Measurements from ENCODE around the gene LGI4. TPM values are rescaled to one million over a fixed set of nuclear protein-coding genes. Genes with fewer than 3 reads are reported as not detected.
A peak's percentile ranks its signal among the peaks of the same experiment; 100 is the strongest.

Gene LGI4
- total RNA-seq (2014; rRNA removed; shearing (Covaris generic)) = not detected in 2 replicates

DNA sequence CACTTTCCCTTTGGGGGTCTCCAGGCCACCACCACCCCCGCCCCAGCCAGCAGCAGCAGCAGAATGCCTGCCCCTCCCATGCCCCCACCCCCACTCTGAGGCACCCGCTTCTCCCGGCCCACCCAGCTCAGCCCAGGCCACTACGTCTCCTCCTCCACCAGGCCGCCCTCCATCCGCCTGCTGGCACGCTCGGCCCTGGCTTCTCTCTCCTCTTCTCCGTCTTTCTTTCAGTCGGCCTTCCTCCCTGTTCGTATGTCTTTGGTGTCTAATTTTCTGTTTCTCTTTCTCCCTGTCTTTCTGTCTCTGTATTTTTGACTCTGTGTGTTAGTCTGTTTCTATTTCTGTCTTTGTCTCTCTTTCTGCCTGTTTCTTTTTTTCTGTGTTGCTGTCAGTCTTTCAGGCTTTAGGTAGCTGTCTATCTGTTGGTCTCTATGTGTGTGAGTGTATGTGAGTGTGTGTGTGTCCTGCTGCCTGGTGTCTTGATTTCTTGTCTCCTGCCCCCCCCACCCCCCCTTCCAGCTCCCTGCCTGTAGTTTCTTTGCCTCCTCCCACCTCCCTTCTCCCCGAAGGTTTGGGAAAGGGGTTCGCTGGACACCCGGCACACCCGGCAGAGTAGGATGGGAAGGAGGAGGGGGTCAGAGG is at the start of gene LGI4:
Gene LGI4 (minus strand): TSS at position 459 of the 642 bp plus-strand sequence. CDS start 379 bp downstream, at position 80.
- DNase-seq (ENCODE audit: low read depth) = no peak

DNA sequence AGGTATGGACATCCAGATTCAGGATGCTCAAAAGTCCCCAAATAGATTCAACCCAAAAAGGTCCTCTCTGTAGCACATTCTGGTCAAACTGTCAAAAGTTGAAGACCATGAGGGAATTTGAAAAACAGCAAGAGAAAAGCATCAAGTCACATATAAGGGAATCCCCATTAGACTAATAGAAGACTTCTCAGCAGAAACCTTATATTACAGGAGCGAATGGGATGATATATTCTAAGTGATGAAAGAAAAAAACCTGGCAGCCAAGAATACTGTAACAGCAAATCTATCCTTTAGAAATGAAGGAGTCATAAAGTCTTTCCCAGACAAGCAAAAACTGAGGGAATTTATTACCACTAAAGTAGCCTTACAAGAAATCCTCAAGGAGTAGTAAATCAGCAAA is 49.4 kb upstream of the LGI4 start:
- no peak for DNase-seq (ENCODE audit: low read depth)

DNA sequence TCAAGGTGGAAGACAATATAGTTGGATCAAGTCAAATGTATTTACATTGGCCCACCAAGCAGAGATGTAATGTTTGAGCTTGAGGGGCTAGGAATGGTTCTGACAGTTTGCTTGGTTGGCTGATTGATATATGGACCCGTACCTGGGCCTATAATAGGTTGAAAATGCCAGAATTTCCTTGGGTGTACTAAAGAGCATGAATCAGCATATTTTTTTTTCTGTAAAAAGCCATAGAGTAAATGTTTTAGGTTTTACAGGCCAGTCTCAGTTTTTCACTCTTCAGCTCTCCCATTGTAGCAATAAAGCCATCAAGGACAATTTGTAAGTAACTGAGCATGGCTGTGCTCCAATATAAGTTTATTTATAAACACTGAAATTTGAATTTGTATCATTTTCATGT is 46.5 kb upstream of the LGI4 start:
- no peak for DNase-seq (ENCODE audit: low read depth)

DNA sequence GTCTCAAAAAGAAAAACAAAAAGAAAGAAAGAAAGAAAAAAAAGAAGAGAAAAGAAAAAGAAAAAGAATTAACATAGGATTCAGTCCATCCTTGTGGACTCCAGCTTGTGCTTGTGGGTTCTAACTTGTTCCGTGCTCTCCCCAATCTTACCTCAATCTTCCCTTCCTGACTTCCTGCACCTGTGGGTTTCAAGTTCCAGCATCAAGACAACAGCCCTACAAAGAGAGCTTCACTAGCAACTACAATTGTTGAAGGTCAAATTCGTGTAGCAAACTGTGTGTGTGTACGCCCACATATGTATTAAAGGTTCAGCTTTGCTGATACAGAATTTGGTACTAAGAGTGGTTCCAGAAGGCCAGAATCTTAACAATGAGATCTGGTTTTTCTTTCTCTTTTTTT is 45.0 kb upstream of the LGI4 start:
- DNase-seq (ENCODE audit: low read depth) = no peak

DNA sequence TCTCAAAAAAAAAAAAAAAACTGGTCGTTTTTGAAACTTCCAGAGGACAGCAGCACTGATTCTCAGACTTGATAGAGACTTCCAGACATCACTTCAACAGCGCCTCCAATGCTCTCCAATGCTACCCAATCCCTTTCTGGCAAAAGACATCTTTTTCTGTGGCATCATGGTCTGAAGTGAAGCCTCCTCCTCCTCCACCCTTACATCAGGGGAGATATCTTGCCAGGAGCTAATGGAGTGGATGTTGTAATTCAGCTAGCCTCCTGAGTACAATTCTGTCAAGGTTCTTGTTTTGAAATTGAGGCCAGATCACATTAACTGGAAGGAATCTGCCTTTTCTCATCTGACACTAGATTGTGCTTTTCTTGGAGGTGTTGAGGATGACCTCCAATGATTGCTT is 43.8 kb upstream of the LGI4 start:
- no peak for DNase-seq (ENCODE audit: low read depth)

DNA sequence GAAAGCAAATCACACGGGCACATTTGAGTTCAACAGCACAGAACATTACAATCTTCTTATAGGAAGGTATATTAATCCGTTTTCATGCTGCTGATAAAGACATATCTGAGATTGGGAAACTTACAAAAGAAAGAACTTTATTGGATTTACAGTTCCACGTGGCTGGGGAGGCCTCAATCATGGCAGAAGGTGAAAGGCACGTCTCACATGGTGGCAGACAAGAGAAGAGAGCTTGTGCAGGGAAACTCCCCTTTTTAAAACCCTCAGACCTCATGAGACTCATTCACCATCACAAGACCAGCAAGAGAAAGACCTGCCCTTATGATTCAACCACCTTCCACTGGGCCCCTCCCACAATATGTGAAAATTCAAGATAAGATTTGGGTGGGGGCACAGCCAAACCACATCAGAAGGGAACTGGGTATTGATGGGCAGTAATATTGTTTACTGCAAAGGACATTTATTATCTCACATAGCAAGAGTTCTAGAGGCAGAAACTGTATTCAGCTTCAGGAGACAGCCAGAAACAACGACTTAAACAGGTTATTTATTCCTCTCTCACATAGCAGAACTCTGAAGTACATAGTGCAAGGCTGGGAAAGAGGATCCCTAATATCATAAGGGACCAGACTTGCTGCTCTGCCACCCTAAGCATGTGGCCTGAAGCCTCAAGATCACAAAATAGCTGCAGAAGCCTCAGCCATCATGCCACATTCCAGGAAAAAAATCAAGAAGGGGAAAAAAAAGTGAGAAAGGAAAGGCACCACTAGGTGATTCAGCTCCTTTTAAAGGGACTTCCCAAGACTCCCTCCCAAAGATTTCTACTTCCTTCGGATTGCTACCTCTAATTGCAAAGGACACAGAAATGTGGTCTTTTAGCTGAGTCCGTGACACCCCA is 42.8 kb upstream of the LGI4 start:
- no peak for DNase-seq (ENCODE audit: low read depth)

DNA sequence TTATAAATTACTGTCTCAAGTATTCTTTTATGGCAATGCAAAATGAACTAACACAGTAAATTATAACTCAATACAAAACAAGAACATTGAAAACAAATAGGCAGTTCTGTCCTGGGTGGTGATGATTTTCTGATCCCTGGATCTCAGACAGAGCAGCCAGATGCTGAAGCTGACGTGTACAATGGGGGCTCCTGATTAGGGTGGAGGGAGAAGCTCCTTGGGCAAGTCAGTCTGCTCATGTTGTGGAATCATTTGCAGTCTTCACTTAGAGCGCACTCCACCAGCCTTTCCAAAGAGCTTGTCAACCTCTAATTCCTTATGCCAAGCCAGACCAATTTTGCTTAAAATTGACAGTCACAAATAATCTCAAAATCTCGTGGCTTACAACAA is 41.3 kb upstream of the LGI4 start:
- no peak for DNase-seq (ENCODE audit: low read depth)

DNA sequence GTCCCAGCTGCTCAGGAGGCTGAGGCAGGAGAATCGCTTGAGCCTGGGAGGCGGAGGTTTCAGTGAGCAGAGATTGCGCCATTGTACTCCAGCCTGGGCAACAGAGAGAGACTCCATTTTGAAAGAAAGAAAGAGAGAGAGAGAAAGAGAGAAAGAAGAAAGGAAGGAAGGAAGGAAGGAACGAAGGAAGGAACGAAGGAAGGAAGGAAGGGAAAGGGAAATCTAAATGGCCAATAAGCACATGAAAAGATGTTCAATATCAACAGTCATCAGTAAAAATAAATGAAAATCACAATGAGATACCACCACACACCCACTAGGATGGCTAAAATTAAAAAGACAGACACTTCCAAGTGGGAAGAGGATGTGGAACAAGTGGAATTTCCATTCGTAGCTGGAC is 39.4 kb upstream of the LGI4 start:
- no peak for DNase-seq (ENCODE audit: low read depth)

DNA sequence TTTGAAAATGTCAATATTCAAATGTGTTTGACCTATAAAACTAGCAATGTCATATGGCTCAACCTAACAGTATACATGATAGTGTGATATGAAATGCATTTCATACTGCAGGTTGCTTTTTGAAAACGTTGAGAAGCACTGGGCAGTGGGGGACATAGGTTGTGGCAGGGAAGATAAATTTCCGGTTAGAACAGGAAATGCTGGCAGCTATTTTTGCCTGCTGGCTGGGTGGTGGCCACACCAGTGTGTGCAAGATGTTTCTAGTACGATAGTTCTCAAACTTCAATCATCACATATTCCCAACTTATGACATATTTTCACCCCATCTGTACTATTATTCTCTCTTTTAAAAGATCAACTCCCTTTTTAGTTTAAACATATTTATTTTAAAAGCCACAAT is 36.9 kb upstream of the LGI4 start:
- DNase-seq (ENCODE audit: low read depth) = no peak

DNA sequence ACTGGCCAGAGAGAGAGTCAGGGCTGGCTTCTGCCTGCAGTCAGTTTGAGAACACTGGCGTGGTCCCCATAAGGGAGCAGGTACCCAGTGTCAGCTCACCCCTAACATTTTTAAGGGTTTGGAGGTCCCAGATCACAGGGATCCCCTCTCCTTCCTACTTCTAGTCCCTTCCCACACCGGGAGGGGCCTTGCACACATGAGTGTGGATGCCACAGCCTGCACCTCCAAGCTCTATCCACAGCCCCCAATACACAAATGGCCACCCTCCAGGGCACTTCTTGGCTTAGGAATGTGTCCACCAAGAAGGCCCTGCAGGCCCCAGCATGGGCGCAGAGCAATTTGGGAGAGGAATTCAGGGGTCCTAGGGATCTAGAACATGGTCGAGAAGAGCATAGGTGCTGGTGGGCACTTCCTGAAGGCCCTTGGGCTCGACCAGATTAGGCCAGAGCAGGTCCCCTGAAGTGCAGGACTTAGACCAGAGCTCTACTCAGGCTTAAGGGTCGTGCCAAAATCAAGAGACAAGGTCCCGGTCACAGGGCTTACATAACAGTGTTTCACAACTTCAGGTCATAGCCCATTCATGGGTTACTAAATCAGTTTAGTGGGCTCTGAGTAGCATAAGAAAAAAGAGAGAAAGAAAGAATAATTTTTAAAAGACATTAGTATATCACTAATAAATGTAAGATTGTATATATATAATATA is 35.7 kb upstream of the LGI4 start:
- no peak for DNase-seq (ENCODE audit: low read depth)

DNA sequence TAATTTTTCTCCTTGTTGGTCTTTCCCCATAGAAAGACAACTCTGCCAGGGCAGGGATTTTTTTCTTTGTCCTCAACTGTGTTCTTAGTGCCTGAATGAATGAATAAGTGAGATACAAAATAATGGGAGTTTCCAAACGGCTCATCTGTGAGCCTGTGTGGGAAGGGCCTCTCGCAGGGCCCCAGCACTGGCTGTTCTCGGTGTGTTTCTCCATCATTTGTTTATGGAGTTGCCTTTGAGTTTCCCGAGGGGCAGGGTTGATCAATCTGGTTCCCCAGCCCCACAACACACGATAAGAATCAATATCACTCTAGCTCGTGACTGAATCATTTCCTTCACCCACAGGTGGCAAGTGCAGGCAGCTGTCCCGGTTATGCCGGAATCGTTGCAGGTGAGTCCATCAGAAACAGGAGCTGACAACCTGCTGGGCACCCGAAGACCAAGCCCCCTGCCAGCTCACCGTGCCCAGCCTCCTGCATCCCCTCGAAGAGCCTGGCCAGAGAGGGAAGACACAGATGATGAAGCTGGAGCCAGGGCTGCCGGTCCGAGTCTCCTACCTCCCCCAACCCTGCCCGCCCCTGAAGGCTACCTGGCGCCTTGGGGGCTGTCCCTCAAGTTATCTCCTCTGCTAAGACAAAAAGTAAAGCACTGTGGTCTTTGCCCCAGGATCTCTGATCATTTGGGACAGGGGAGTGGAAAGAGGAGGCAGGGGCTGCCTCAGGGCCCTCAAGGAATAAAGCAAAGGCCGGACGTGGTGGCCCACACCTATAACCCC is 34.5 kb upstream of the LGI4 start:
- no peak for DNase-seq (ENCODE audit: low read depth)

DNA sequence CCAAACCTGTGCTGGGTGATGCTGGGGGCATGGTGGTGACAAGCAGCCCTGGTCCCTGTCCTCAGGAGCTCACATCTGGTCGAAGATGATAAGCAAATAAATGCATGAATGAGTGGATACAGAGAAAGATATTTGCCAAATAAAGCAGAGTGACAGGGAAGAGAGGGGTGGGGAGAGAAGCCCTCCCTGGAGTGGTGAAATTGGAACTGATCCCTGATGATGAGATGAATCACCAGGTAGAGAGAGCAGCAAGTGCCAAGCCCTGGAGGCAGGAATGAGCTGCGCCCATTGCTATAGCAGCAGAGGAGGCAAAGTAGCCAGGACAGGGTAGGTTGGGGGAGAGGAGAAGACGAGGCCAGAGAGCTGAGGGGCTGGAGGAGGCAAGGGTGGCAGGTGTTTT is 33.3 kb upstream of the LGI4 start:
- DNase-seq (ENCODE audit: low read depth) = peak; percentile 82

DNA sequence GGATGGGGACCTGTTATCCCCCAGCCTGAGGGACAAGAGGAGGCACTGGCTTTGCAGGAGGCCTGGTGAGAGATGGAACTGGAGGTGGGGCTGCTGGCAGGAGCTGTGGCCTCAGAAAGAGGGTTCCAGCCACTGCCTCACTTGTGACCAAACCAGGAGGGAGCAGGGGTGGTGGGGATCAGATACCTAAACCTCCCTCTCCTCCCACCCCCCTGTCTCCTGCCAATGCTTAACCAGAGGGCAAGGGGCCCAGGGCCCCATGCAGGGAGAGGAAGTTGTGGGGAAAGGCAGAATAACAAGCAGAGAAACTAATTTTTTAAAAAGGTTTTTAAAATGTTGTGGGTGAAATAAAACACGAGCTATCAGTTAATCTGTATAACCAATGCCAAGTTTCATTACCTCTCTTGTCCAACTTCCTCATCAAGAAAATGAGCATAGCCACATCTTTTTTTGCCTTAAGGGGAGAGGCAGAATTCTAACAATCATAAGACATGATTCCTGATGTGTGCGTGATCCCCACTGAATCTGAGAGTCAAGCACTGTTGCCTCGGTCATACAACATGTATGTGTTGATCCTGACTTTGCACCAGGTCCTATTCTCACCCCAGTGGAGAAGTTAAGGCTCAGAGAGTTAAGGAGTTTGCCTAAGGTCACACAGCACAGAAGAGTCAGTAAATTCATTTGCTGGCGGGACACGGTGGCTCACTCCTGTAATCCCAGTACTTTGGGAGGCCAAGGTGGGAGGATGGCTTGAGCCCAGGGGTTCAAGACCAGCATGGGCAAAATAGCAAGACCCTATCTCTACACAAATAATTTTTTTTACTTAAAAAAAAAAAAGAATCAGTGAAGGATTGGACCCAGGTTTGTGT is 32.6 kb upstream of the LGI4 start:
- peak; percentile 44 for DNase-seq (ENCODE audit: low read depth)

DNA sequence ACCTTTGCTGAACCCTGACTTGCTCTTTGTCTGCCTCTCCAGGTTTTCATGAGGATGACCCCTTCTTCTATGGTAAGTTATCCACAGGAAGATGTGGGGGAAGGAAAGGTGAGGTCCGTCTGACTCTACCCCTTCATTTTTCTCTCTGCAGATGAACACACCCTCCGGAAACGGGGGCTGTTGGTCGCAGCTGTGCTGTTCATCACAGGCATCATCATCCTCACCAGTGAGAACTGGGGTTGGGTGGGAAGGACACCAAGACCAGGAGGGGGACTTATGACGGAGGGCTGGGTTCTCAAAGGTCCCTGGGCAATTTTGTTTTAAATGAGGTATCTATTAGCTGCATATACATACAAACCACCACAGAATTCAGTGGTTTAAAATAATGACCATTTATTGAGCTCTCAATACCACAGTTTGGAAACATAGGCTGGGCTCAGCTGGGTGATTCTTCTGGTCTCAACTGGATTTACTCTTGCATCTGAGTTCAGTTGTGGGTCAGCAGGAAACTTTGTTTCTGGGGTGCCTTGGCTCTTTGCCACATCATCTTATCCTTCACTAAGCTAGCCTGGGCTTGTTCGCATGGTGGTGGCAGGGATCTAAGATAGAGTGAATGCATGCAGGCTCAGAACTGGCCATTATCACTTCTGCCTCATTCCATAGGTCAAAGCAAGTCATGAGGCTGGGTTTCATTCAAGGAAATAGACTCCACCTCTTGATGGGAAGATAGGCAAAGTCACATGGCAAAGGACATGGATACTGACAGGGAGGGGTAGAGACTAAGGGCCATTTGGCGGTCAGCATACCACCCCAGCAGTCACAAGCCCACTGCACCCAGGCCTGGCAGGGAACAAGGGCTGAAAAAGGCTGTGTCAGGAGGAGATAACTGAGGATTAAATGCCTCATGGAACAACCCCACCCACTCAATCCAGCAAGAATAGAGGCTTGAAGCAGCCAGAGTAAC is 31.5 kb upstream of the LGI4 start:
- no peak for DNase-seq (ENCODE audit: low read depth)

DNA sequence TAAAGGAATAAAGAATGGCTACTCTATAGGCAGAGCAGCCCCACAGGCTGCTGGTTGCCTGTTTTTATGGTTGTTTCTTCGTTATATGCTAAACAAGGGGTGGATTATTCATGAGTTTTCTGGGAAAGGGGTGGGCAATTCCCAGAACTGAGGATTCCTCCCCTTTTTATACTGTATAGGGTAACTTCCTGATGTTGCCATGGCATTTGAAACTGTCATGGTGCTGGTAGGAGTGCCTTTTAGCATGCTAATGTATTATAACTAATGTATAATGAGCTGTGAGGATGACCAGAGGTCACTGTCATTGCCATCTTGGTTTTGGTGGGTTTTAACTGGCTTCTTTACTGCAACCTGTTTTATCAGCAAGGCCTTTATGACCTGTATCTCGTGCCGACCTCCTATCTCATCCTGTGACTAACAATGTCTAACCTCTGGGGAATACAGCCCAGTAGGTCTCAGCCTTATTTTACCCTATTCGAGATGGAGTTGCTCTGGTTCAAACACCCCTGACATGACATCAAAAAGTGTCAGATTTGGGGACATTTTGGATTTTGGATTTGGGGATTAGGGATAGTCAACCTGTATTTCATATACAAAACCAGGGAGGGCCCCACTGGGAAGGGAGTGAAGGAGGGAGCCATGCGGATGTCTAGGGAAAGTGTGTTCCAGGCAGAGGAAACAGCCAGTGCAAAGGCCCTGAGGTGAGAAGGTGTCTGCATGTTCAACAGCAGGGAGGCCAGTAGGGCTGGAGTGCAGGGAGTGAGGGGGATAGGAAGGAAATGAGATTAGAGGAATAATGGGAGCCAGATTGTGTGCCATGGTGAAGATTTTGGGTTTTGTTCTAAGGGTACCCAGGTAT is 30.6 kb upstream of the LGI4 start:
- no peak for DNase-seq (ENCODE audit: low read depth)

DNA sequence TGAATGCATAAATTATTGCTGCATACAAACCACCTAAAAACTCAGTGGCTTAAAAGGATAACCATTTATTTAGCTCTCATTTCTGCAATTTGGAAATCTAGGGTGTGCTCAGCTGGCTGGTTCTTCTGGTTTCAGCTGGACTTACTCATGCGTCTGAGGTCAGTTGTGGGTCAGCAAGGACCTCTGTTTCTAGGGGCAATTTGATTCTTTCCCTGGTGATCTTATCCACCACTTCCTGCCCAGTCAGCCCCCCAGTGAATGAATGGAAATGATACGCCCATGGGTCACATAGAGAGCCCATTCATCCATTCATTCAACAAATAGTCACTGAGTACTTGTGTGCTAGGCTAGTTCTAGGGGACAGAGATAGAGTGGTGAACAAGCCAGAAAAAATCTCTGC is 29.6 kb upstream of the LGI4 start:
- peak; percentile 44 for DNase-seq (ENCODE audit: low read depth)

DNA sequence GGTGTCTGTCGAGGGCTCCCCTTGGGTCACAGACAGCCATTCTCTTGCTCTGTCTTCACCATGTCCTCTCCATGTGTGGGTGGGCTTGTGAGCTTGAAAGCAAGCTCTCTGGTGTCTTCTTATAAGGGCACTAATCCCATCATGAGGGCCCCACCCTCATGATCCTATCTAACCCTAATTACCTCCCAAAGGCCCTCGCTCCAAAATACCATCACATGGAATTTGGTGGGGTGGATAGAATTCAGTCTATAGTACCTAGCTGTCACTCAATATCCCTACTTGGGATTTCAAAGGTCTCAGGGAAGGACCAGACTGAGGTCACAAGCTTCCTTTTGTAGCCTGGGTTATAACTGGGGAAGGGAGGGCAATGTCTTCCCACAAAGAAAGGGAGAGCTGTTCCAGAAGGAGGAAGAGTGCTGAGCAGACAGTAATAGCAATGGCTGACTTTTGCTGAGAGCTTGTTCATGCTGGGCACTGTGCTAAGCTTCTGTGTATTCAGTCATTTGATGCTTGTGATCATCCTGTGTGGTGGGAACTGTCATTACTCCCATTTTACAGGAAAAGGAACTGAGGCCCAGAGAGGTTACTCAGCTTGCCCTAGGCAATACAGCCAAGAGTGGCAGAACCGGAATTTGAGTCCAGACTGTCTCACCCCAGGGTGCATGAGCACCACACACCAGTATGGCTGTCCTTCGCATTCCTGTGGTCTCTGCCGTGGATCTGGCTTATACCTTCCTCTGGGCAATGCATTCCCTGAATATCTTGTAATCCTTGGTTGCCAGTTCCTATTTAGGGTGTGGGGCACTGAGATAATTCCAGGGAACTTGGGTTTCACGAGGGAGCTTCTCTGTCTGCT is 27.8 kb upstream of the LGI4 start:
- peak; percentile 84 for DNase-seq (ENCODE audit: low read depth)

DNA sequence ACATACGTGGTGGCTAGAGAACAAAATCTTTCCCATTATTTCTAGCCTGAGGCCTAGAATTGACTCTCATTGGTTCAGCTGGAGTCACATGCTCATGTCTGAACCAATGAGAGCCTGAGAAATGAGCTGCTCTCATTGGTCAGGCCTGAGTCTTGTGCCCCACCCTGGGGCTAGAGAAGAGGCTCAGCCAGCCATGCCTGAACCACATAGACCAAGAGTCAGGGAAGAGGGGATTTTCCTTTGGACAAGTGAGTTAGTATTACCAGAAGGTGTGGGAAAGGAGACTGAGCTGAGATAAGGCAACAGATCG is 26.5 kb upstream of the LGI4 start:
- no peak for DNase-seq (ENCODE audit: low read depth)
